ENCODE results near the gene MDFI.

MDFI gene

GRCh38 chr6:41642090-41642959 is 4.1 kb downstream of the MDFI start:
- H3K4me1 Mint-ChIP-seq = peaks cover 81% of the 10 kb centered on the region
- DNase-seq = no peak
- H3K9me3 Mint-ChIP-seq = no peaks in the 10 kb centered on the region
- H3K36me3 Mint-ChIP-seq (ENCODE audit: low read depth) = peaks cover 27% of the 10 kb centered on the region
- no peak for TF ChIP-seq CTCF (IDR thresholded peaks at IDR 0.05)
- H3K27me3 Mint-ChIP-seq (ENCODE audit: low read depth, poor library complexity) = peaks cover 8% of the 10 kb centered on the region
- H3K4me3 Mint-ChIP-seq = peak overlapping the region; percentile 74
- H3K27ac Mint-ChIP-seq = peak overlapping the region; percentile 8

GRCh38 chr6:41642960-41643898 is 5.0 kb downstream of the MDFI start:
- peak overlapping the region; percentile 74 for H3K4me3 Mint-ChIP-seq

GRCh38 chr6:41643899-41644269 is 5.6 kb downstream of the MDFI start:
- H3K9me3 Mint-ChIP-seq = no peaks in the 10 kb centered on the region
- H3K36me3 Mint-ChIP-seq (ENCODE audit: low read depth) = peaks cover 38% of the 10 kb centered on the region
- no peak for DNase-seq
- peaks cover 86% of the 10 kb centered on the region for H3K4me1 Mint-ChIP-seq
- peaks cover 3% of the 10 kb centered on the region for H3K27me3 Mint-ChIP-seq (ENCODE audit: low read depth, poor library complexity)
- TF ChIP-seq CTCF (IDR thresholded peaks at IDR 0.05) = no peak
- H3K4me3 Mint-ChIP-seq = peak overlapping the region; percentile 61
- peak overlapping the region; percentile 84 for H3K27ac Mint-ChIP-seq

More at GRCh38 chr6:41642960-41643898, 5.0 kb downstream of the MDFI start:
- DNase-seq = no peak
- H3K27ac Mint-ChIP-seq = peak overlapping the region; percentile 84
- peaks cover 33% of the 10 kb centered on the region for H3K36me3 Mint-ChIP-seq (ENCODE audit: low read depth)
- peaks cover 3% of the 10 kb centered on the region for H3K27me3 Mint-ChIP-seq (ENCODE audit: low read depth, poor library complexity)
- H3K4me1 Mint-ChIP-seq = peaks cover 80% of the 10 kb centered on the region
- no peak for TF ChIP-seq CTCF (IDR thresholded peaks at IDR 0.05)
- H3K9me3 Mint-ChIP-seq = no peaks in the 10 kb centered on the region

GRCh38 chr6:41644297-41644879 is 6.1 kb downstream of the MDFI start:
- H3K27ac Mint-ChIP-seq = peak overlapping the region; percentile 84
- H3K27me3 Mint-ChIP-seq (ENCODE audit: low read depth, poor library complexity) = peaks cover 3% of the 10 kb centered on the region
- peaks cover 86% of the 10 kb centered on the region for H3K4me1 Mint-ChIP-seq
- H3K9me3 Mint-ChIP-seq = no peaks in the 10 kb centered on the region
- H3K36me3 Mint-ChIP-seq (ENCODE audit: low read depth) = peaks cover 43% of the 10 kb centered on the region
- H3K4me3 Mint-ChIP-seq = peak overlapping the region; percentile 70
- peak; percentile 30 for DNase-seq
- no peak for TF ChIP-seq CTCF (IDR thresholded peaks at IDR 0.05)

- DNase-seq = peak; percentile 24
- TF ChIP-seq CTCF (IDR thresholded peaks at IDR 0.05) = no peak
- peaks cover 3% of the 10 kb centered on the region for H3K27me3 Mint-ChIP-seq (ENCODE audit: low read depth, poor library complexity)
- no peaks in the 10 kb centered on the region for H3K9me3 Mint-ChIP-seq
- peak overlapping the region; percentile 70 for H3K4me3 Mint-ChIP-seq
- peaks cover 49% of the 10 kb centered on the region for H3K36me3 Mint-ChIP-seq (ENCODE audit: low read depth)
- peaks cover 82% of the 10 kb centered on the region for H3K4me1 Mint-ChIP-seq
- H3K27ac Mint-ChIP-seq = peak overlapping the region; percentile 73
These were observed 6.8 kb downstream of the MDFI start for GRCh38 chr6:41645007-41645618.

Data from nephron progenitor cell (in vitro differentiated cells).